ENCODE measurements around the gene RERE.
A peak's percentile ranks its signal among the peaks of the same experiment; 100 is the strongest.

The RERE gene

GRCh38 chr1:8337776-8338525 lies 479.5 kb downstream of the RERE start:
- DNase-seq = no peak

DNA sequence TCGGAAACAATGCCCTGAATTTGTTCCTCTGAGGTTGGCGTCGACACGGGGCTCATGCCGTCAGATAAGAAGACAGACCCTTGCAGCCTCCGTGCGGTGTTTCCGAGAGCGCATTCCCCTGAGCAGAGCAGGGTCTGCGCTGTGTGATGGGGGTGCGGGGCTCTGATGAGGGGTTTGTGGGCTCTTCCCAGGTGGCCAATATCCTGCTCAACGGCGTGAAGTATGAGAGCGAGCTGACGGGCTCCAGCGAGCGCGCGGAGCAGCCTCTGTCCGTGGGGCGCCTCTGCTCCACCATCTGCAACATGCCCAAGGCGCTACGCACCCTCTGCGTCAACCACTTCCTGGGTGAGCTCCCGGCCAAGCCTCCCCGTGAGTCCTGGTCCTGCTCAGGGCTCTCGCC lies 482.2 kb downstream of the RERE start:
- no peak for DNase-seq

DNA sequence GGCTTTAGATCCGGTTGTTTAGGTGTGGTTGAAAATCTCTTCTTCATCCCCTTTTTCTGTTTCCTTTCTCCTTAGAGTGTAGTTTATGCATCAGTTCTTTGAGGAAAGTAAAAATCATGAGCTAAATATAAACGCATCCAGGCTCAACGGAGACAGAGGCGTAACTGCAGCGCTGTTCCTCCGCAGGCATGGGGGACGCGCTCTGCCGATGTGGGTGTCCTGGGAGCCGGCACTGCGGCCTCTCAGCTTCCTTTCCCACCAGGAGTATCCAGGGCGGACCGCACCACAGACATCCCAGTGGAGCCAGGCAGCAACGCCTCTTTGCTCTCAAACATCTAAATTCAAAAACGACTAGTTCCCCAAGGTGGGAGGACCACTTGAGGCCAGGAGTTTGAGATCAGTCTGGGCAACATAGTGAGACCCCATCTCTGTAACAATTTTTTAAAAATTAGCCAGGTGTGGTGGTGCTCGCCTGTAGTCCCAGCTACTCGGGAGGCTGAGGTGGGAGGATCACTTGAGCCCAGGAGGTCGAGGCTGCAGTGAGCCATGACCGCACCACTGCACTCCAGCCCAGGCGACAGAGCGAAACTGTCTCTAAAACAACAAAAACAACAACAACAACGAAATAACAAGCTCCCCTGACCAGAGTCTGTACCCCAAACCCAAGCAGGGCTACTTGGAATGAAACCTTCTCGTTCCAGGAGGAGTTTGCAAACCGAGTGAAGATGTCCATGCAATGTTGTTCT lies 483.2 kb downstream of the RERE start:
- no peak for DNase-seq

GRCh38 chr1:8333246-8333987 lies 484.0 kb downstream of the RERE start:
- no peak for DNase-seq

DNA sequence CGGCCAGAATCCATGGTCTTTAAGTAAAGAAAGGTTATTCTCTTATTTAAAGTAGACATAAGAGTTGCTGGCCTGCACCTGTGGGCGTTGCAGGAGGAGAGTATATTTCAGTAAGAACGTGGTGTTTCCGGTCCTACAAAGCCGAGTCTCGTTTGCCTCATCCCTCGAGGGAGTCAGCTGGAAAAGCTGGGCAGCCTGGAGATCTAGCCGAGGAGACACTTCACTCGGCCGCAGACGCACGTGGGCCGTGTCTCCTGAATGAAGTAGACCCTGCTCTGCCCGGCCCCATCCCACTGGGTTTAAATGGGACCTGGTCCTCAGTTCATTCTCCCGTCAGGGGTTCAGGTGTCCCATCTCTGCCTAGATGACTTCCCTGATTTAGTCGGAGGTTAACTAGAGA lies 484.6 kb downstream of the RERE start:
- DNase-seq = no peak

DNA sequence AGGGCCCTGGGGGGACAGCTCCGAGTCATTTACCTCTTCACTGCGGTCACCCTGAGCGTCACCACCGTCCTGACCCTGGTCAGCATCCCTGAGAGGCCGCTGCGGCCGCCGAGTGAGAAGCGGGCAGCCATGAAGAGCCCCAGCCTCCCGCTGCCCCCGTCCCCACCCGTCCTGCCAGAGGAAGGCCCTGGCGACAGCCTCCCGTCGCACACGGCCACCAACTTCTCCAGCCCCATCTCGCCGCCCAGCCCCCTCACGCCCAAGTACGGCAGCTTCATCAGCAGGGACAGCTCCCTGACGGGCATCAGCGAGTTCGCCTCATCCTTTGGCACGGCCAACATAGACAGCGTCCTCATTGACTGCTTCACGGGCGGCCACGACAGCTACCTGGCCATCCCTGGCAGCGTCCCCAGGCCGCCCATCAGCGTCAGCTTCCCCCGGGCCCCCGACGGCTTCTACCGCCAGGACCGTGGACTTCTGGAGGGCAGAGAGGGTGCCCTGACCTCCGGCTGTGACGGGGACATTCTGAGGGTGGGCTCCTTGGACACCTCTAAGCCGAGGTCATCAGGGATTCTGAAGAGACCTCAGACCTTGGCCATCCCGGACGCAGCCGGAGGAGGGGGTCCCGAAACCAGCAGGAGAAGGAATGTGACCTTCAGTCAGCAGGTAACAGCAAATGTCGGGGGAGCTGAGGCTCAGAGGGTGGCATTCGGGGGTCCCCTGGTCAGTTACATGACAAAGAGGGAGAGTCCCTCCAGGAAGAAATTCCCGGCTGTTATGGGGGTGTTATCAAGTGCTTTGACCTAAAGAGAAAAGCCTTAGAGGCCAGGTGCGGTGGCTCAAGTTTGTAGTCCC lies 486.9 kb downstream of the RERE start:
- DNase-seq = no peak

DNA sequence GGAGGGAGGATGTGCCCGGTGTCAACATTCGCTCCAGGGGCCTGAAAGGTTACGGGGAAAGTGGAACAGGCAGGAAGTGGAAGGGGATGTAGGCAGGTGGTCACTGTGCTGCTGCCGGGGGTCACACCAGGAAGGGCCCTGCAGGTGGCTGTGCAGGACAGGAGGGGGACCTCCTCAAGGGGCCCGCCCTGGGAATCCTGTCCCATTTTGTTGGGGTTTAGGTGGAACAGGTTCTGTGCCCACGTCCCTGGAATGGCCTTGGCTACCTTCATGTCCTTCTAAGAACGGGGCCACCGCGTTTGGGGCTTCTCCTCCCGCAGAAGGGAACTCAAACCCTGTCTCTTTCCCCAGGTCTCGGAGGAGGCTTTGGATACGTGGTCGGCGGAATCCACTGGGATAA lies 487.6 kb downstream of the RERE start:
- DNase-seq = no peak

DNA sequence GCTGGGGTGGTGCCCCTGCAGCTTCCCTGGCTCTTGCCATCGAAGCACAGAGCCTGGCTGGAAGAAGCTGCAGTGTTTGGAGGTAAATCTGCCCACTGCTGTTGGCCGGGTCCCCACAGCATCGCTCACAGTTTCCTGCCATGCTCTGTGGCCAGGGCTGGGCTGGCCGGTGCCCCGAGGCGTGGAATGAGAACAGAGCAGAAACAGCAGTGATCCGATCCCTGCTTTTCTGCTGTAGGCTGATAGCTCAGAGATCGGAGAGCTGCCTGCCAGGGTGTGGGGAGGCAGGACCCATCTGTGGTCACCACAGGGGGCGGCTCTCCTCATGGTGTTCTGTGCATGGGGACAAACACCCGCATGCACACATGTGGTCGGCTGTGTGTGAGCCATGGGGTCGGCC lies 488.0 kb downstream of the RERE start:
- no peak for DNase-seq

GRCh38 chr1:8328271-8328670 lies 489.2 kb downstream of the RERE start:
- DNase-seq = no peak

DNA sequence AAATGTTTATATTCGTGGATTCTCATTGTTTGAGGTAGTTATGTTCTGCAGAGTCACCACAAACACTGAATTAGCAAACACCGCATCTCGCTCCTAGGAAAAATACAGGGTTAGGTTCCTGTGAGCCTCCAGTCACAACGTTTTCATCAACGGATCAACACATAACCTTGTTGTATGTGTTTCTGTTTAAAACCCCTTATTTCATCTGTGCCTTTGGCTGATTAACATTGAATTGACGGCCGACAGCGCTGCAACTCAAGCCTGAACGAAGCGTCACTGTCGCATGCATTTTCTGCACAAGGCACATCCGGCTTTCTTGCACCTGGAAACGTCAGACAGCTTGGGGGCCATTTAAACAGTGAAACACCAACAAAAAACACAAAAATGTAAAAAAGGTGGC lies 491.2 kb downstream of the RERE start:
- DNase-seq = no peak

- DNase-seq = no peak
These were observed 491.7 kb downstream of the RERE start for GRCh38 chr1:8325771-8326170.

DNA sequence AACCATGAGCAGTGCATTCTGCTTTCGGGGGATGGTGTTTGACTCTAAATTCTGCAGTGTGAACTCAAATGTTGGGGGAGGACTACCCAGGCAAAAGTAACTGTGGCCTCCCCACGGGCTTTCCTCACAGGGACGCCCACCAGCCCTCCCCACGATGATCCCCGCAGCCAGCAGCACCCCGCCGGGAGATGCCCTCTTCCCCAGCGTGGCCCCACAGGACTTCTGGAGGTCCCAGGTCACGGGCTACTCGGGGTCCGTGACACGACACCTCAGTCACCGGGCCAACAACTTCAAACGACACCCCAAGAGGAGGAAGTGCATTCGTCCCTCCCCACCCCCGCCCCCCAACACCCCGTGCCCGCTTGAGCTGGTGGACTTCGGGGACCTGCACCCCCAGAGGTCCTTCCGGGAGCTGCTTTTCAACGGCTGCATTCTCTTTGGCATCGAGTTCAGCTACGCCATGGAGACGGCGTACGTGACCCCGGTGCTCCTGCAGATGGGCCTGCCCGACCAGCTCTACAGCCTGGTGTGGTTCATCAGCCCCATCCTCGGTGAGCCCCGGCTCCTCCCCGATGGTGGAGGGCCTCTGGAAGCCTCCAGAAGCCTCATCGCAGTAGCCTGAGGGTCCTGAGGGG lies 493.1 kb downstream of the RERE start:
- no peak for DNase-seq

GRCh38 chr1:8323706-8324105 lies 493.7 kb downstream of the RERE start:
- no peak for DNase-seq

- no peak for DNase-seq
These were observed 495.8 kb downstream of the RERE start for GRCh38 chr1:8321612-8322011.

- DNase-seq = peak in 1 of 2 donors; percentile 7
These were observed 499.0 kb downstream of the RERE start for GRCh38 chr1:8318436-8318835.

DNA sequence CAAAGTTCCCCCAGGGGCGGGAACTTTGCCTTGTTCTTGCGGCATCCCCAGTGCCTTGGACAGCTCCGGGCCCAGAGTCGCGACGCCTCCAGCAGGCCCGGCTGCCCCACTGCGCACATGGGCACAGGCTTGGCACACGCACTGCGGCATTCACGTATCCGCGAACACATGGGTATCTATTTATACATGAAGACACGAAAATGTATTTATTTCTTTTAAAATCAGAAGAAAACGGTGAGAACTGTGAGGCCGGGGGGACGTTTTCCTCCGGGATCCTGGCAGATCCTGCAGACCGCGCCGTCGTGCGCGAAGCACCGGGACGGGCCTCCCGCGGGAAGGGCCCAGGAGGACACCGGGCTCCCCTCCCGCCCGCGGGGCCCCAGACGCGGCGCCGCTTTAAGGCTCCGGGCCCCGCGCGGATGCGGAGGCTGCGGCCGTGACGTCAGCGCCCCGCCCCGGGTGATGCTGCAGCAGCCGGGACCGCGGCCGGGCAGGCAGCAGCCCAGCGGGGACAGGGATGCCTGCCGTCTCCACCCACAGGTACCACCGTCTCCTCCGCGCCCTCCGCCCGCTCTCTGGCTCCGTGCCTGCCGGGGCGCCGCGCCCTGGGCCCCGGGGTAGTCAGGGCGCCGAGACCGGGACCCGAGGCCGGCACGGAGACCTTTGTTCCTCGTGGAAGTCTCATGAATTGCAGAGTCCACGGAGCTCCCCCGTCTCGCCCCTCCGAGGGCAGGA lies 499.6 kb downstream of the RERE start, which contains the start of gene SLC45A1:
SLC45A1 (plus strand) TSS at position 468 of the 735 bp plus-strand sequence. CDS start 6,216 bp downstream, outside the sequence.
- peak; percentile 72 to 79 for DNase-seq

DNA sequence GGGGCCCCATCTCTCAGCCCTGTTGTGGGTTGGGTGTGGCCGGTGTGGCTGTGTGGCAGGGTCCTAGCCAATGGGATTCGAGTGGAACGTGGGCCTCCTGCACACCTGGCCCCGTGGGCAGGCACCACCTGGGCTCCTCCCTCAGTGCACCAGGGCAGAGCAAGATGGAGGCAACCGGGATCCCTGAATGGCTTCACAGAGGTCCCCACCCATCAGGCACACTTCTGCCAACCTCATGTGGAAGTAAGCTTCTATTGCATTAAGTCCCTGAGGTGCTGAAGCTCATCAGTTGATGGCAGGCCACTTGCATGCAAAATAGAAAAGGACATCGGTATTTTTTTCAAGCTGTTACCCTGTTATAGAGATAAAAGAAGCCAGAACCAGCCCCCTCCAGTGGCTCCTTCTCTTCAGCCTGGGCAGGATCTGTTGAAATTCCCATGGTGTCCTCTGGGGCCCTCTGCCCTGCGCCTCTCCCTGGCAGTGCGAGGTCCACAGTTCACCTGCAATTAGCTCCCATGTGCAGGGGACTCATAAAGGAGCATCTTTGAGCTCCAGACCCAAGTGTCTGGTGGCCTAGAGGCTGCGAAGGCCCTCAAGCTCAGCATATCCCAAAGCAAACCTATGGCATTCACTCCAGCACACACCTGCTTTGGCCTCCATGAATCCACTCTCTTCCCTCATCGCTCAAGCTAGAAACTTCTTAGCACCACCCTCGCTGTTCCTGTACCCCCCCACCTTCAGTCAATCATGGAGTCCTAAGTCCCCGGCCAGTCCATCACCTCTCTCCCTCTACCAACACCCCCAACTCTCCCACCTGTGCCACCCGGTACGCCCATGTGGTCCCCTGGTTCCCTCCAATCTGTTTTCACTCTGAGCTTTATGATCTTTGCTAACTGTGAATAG lies 501.6 kb downstream of the RERE start:
- DNase-seq = no peak

- peak; percentile 41 to 42 for DNase-seq
These were observed 502.8 kb downstream of the RERE start for GRCh38 chr1:8314346-8315280.

DNA sequence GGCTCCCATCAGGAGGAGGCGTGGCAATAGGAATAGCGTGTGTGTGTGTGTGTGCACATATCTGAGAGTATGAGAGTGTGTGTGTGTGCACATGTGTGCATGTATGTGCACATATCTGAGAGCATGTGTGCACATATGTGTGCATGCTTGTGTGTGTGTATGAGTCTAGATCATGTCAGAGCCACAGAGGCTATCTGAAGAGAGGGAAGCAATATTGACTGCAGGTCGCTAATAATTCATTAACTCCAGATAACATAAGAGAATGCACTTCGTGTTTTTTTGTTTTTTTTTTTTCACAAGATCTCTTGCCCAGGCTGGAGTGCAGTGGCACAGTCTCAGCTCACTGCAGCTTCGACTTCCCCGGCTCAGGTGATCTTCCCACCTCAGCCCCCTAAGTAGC lies 504.2 kb downstream of the RERE start:
- no peak for DNase-seq

All from stimulated activated CD4-positive, alpha-beta T cell treated with anti-CD3 and anti-CD28 coated beads, Interleukin-2, amount 100 ng/mL, for 48 hours (primary cell).